ENCODE results near the gene CRK. TPM values are rescaled to one million over a fixed set of nuclear protein-coding genes. Genes with fewer than 3 reads are reported as not detected.

CRK gene
- total and polyA plus RNA-seq, 2 of the 4 experiments (the other 2 are of a cell fraction): 57.6 to 100 TPM

DNA sequence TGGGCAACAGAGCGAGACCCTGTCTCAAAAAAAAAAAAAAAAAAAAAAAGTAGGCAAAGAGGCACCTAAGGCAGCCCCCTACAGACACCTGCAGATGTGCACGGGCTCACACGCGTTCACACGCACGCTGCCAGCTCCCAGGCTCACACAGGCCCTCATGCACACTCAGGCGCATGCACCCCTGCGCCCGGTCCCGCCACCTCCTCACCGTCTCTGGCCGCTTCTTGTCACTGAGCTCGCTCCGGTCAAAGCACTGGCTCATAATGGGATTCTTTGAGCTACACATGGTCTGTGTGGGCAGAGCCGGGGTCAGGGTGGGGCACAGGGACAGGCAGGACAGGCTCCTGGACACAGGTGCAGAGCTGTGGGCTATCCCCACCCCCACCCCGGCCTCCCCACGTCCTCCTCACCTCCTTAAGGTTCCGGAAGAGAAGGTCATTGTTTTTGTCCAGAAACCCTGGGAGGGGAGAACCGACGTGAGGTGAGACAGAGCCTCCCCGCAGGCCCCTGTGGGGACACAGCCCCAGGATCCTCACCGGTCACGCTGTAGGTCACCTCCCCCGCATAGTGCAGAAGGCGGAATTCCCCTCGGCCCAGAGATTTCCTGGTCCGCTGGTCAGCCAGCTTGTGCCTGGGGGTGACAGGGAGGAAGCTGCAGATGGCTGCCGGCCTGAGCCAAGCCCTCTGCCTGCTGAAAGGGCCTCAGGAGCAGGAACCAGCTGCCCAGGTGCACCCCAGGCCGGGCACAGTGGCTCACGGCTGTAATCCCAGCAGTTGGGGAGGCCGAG, 18.6 kb upstream of the CRK start:
- no peak for TF ChIP-seq RCOR1 (IDR thresholded peaks at IDR 0.05; ENCODE audit: insufficient replicate concordance, low read length)
- CTCF ChIA-PET: no interaction called here
- dilution Hi-C loops (cut with HindIII; ENCODE audit: low sequenced_read_pairs, unreplicated experiment) (no loop called here), in situ Hi-C loops (cut with MboI; ENCODE audit: low sequenced_read_pairs) (no loop called here), intact Hi-C loops (cut with micrococcal nuclease) (no loop called here)
- Histone ChIP-seq H3K27ac (ENCODE audit: insufficient read depth, low read length) (no peak overlapping the region), H4K91ac (ENCODE audit: insufficient read depth, low read depth, low read length) (no peak overlapping the region), H3K9me3 (ENCODE audit: control insufficient read depth, insufficient read depth, low read length) (no peaks in the 10 kb centered on the region), H3K36me3 (ENCODE audit: control insufficient read depth, insufficient read depth, low read length) (peaks cover 80% of the 10 kb centered on the region), H2AK5ac (ENCODE audit: low read depth, low read length) (no peak overlapping the region), H3K9me1 (ENCODE audit: insufficient read depth, low read length) (no peaks in the 10 kb centered on the region), H4K8ac (ENCODE audit: low read depth in 2 of 2, low read length in 2 of 2) (no peak overlapping the region), H3K9ac (ENCODE audit: low read depth, low read length) (no peak overlapping the region), H2BK5ac (ENCODE audit: low read depth, low read length, poor library complexity, severe bottlenecking) (no peak overlapping the region), H3K14ac (replicated peaks; ENCODE audit: low read depth, low read length) (no peak overlapping the region), H3K56ac (ENCODE audit: extremely low read depth, insufficient read depth, low read length) (no peak overlapping the region), H3K79me1 (ENCODE audit: low read depth in 1 of 2, low read length in 2 of 2) (peaks cover 16 to 38% of the 10 kb centered on the region in 2 experiments), H3K4ac (ENCODE audit: low read depth, low read length) (no peak overlapping the region), H2BK15ac (ENCODE audit: low read depth, low read length) (no peak overlapping the region), H2BK20ac (ENCODE audit: low read depth, low read length) (no peak overlapping the region), H3K4me3 (ENCODE audit: insufficient read depth, low read depth, low read length) (no peak overlapping the region), H3K27me3 (ENCODE audit: control insufficient read depth, insufficient read depth, low read length) (no peaks in the 10 kb centered on the region), H2BK120ac (ENCODE audit: low read depth, low read length) (no peak overlapping the region), H2AK9ac (replicated peaks; ENCODE audit: low read depth, low read length, poor library complexity) (no peak overlapping the region), H3K23ac (ENCODE audit: low read depth, low read length) (no peak overlapping the region), H4K20me1 (ENCODE audit: insufficient read depth, low read length) (peaks cover 22% of the 10 kb centered on the region; the same call in 1 of the 2 replicates), H2AFZ (replicated peaks; ENCODE audit: low read length, poor library complexity) (no peak overlapping the region), H4K5ac (ENCODE audit: low read depth, low read length) (no peak overlapping the region), H3K4me2 (ENCODE audit: low read depth, low read length) (no peak overlapping the region), H3K18ac (ENCODE audit: low read depth, low read length) (no peak overlapping the region), H3K4me1 (ENCODE audit: control insufficient read depth, insufficient read depth, low read length) (no peaks in the 10 kb centered on the region)
- no TSS peak for BruUV-seq (replicated peaks)
- POLR2A ChIA-PET (ENCODE audit: unreplicated experiment): no interaction called here
- DNase-seq: no peak
- ATAC-seq (ENCODE audit: low read depth): no peak
- WGBS, 2 experiments (ENCODE audit: extremely low coverage in 2 of 2, insufficient read length in 1 of 2): 94% methylated on average over 23 of the region's 31 CpGs; no CpG with 5 or more reads in 1 of the 2 experiments
